AG09309 (cell line): Measurements from ENCODE around the gene FBXO9.

Experiments used
- DNase-seq: peaks from one replicate; pipeline ENCODE4 v3.0.0-alpha.2; 2010; ENCODE audit warnings: low read depth
- H3K4me3 ChIP-seq: 2 replicates; pipeline ENCODE4 v1.5.1; 2011; ENCODE audit warnings: mild to moderate bottlenecking, low read depth, low read length, moderate library complexity; ENCODE audit not compliant: control insufficient read depth
- TF ChIP-seq, protein P1 (sequence below): IDR thresholded peaks from 2 replicates; pipeline ENCODE4 v1.5.1; 2011; ENCODE audit warnings: mild to moderate bottlenecking, low read depth, low read length, inconsistent platforms; ENCODE audit not compliant: insufficient read depth, control insufficient read depth; ENCODE audit errors: missing control alignments

Gene FBXO9

GRCh38 chr6:53134601-53135235 is 69.5 kb downstream of the FBXO9 start:
- no peak overlapping the region for H3K4me3 ChIP-seq
- TF ChIP-seq, protein P1, sequence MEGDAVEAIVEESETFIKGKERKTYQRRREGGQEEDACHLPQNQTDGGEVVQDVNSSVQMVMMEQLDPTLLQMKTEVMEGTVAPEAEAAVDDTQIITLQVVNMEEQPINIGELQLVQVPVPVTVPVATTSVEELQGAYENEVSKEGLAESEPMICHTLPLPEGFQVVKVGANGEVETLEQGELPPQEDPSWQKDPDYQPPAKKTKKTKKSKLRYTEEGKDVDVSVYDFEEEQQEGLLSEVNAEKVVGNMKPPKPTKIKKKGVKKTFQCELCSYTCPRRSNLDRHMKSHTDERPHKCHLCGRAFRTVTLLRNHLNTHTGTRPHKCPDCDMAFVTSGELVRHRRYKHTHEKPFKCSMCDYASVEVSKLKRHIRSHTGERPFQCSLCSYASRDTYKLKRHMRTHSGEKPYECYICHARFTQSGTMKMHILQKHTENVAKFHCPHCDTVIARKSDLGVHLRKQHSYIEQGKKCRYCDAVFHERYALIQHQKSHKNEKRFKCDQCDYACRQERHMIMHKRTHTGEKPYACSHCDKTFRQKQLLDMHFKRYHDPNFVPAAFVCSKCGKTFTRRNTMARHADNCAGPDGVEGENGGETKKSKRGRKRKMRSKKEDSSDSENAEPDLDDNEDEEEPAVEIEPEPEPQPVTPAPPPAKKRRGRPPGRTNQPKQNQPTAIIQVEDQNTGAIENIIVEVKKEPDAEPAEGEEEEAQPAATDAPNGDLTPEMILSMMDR = no peak
- DNase-seq = no peak

DNA sequence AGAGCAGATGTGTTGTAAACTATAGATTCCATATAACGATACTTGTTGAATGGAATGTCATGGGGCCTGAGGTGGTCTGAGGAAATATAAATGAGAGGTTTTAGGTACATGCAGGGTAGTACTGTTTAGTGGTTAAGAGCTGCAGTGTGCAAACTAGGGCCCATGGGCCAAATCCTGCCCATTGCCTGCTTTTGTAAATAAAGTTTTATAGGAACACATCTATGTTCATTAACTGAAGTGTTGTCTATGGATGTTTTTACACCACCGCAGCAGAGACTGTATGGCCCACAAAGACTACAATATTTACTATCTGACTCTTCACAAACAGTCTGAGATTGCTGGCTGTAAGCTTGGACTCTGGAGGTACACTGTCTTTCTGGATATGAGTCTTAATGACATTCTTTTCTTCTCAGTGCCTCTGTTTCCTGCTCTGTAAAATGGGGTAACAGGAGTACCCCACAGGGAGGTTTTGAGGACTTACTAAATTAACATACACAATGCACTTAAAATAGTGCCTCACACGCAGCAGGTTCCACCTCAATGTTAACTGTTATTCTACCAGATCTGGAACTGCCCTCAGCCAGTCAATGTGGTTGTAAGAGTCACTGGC is 70.9 kb downstream of the FBXO9 start:
- DNase-seq = no peak
- TF ChIP-seq, protein P1 = no peak
- H3K4me3 ChIP-seq = no peak overlapping the region

DNA sequence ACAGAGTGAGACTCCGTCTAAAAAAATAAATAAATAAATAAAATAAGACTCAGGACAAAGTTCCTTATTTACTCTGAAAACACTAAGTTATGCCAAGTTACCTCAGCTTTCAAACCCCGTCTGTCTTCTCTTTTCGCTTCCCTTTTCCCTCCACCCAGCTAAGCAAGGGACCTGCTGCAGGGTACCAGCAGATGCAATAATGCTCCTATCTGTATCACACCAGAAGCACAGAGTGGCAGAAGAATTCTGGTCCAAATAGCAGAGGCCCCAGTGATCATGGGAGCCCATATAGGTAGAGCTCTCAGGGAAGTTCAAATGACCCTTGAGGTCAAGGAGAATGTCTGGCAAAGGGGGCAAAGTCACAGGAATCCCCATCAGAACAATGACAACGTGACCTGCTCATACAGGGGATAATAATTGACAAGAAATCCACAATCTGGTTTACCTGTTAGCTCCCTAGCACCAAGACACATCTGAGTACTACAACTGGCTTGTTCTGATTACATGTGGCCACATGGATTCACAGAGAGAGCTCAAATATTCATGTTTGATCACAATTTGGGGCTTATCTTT is 74.7 kb downstream of the FBXO9 start:
- DNase-seq = no peak
- TF ChIP-seq, protein P1 = no peak
- H3K4me3 ChIP-seq = no peak overlapping the region

GRCh38 chr6:53142810-53143209 is 77.6 kb downstream of the FBXO9 start:
- no peak for DNase-seq
- TF ChIP-seq, protein P1 = no peak
- H3K4me3 ChIP-seq = no peak overlapping the region

- TF ChIP-seq, protein P1 = no peak
- DNase-seq = no peak
- H3K4me3 ChIP-seq = no peak overlapping the region
Measured at GRCh38 chr6:53143710-53144109, 78.5 kb downstream of the FBXO9 start.

- H3K4me3 ChIP-seq = no peak overlapping the region
- TF ChIP-seq, protein P1 = no peak
- no peak for DNase-seq
Measured at GRCh38 chr6:53144802-53145201, 79.6 kb downstream of the FBXO9 start.

DNA sequence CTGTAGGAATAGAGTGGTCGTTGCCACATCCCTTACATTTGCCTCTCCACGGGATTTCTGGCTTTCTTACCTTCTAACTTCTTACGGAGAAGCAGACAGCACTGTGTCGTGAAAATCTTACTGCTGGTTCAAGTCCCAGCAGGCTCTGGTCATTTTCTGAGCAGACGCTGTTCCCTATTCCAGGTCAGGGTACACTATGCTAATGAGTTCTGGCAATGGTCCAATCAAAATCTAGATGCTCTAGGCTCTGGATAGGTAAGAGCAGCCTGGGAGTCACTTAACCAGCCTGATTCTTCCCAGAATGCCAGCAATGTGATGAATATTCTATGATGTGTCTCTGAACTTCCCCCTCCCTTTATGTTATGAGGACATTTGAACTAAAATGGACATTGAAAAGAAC is 83.5 kb downstream of the FBXO9 start, which contains the start of gene GCM1:
Gene GCM1, minus strand, starts transcription at position 158 of the 400 bp plus-strand sequence. CDS start 3,209 bp downstream, outside the sequence.
- DNase-seq = no peak
- TF ChIP-seq, protein P1 = no peak
- H3K4me3 ChIP-seq = no peak within 1 kb of the TSS
